HG02884 (cell line): ENCODE measurements around the gene MARCKSL1.
"Not testable (repeated sequence)": the region's sequence is repeated elsewhere in the genome, so short reads cannot be mapped to it uniquely, and the experiment has no call there.

Experiments
- ATAC-seq: cut with Tn5 transposase; IDR thresholded peaks from one replicate; pipeline ENCODE4 v1.9.1; 2021; ENCODE audit warnings: mild to moderate bottlenecking, moderate library complexity; ENCODE audit not compliant: unreplicated experiment

Gene MARCKSL1

GRCh38 chr1:32334274-32334861 is 1.7 kb downstream of the MARCKSL1 start:
- no peak for ATAC-seq

GRCh38 chr1:32333251-32333963 is 2.6 kb downstream of the MARCKSL1 start:
- no peak for ATAC-seq

- no peak for ATAC-seq
These were observed 3.5 kb downstream of the MARCKSL1 start for GRCh38 chr1:32332290-32333079.

- no peak for ATAC-seq
These were observed 4.5 kb downstream of the MARCKSL1 start for GRCh38 chr1:32331549-32331948.

- ATAC-seq: no peak
These were observed 5.4 kb downstream of the MARCKSL1 start for GRCh38 chr1:32330558-32331151.

GRCh38 chr1:32329931-32330466 is 6.0 kb downstream of the MARCKSL1 start:
- no peak for ATAC-seq

- ATAC-seq: no peak
These were observed 8.8 kb downstream of the MARCKSL1 start for GRCh38 chr1:32327204-32327603.

- no peak for ATAC-seq
These were observed 14.2 kb downstream of the MARCKSL1 start for GRCh38 chr1:32321712-32322291.

GRCh38 chr1:32318127-32318869 is 17.7 kb downstream of the MARCKSL1 start:
- no peak for ATAC-seq

GRCh38 chr1:32316903-32317277 is 19.1 kb downstream of the MARCKSL1 start:
- ATAC-seq: no peak

GRCh38 chr1:32311709-32312393 is 24.2 kb downstream of the MARCKSL1 start:
- ATAC-seq: no peak

GRCh38 chr1:32309960-32310359 is 26.1 kb downstream of the MARCKSL1 start:
- no peak for ATAC-seq

GRCh38 chr1:32307324-32307723 is 28.7 kb downstream of the MARCKSL1 start:
- ATAC-seq: no peak

- ATAC-seq: no peak
These were observed 30.7 kb downstream of the MARCKSL1 start for GRCh38 chr1:32305310-32305709.

- ATAC-seq: no peak
These were observed 31.9 kb downstream of the MARCKSL1 start for GRCh38 chr1:32303997-32304622.

GRCh38 chr1:32303358-32303757 is 32.7 kb downstream of the MARCKSL1 start:
- no peak for ATAC-seq

- no peak for ATAC-seq
These were observed 36.7 kb downstream of the MARCKSL1 start for GRCh38 chr1:32299327-32299726.

GRCh38 chr1:32298211-32298610 is 37.8 kb downstream of the MARCKSL1 start:
- ATAC-seq: not testable (repeated sequence)
